HG03060 (cell line): Measurements from ENCODE around the gene CFC1B.
"Not testable (repeated sequence)": the region's sequence is repeated elsewhere in the genome, so short reads cannot be mapped to it uniquely, and the experiment has no call there.

ENCODE experiments used
- ATAC-seq: cut with Tn5 transposase; IDR thresholded peaks from one replicate; pipeline ENCODE4 v1.9.1; 2021; ENCODE audit warnings: low read depth, moderate number of reproducible peaks; ENCODE audit not compliant: unreplicated experiment

The CFC1B gene

GRCh38 chr2:130554178-130554577 lies 33.2 kb downstream of the CFC1B start:
- ATAC-seq: not testable (repeated sequence)

- ATAC-seq: not testable (repeated sequence)
These were observed 35.4 kb downstream of the CFC1B start for GRCh38 chr2:130556441-130556840.

DNA sequence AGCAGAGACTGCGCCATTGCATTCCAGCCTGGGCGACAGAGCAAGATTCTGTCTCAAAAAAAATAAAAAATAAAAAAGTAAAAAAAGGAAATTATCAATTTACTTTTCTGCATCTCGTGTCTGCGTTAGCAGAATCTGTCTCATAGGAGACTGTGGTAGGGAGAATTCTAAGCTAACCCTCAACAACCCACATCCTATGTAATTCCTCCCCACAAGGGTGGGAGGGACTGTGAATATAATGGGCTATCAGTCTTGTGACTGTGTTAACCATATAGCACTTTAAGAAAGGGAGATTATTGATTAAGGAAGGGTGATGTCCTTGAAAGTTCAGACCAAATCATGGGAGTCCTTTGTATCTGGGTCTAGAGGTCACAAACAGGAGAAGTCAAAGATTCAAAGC lies 45.1 kb downstream of the CFC1B start:
- not testable (repeated sequence) for ATAC-seq

DNA sequence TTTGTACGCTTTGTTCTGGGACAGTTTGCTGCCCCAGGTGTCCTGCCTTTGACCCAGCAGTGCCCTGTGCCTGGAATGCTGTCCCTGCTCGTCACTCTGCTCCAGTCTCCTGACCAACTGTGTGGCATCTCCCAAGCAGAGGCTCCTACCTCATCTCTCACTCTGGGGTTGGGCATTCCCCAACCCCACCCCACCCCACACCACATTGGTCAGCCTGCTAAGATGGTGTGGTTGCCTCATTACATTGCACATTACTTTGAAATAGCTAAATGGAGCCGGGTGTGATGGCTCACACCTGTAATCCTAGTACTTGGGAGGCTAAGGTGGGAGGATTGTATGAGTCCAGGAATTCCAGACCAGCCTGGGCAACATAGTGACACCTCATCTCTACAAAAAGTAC lies 50.9 kb downstream of the CFC1B start:
- not testable (repeated sequence) for ATAC-seq

- ATAC-seq: not testable (repeated sequence)
These were observed 53.2 kb downstream of the CFC1B start for GRCh38 chr2:130574230-130574629.

DNA sequence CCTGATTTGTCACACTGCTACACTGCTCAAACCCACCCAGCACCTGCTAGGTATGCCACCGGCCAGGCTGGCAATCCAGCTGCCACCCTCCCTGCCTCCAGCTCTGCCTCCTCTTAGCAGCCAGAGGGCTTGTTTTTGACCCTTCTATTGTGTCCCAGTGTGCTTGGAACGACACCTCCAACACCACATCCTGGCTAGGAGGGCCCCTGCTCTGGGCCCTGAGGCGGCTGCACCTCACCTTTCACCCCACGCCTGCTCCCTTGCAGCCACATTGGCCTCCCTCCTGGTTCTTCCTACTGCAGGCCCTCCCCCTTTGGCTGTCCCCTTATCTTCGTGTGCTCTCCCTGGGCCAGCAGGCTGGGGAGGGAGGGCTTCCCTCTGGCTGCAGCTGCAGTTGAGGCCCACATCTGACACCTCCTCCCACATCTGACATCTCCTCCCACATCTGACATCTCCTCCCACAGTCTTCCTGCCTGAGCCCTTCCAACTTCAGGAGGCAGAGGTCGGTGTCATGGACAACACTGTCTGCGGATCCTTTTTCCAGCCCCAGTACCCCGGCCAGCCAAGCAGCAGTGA lies 55.3 kb downstream of the CFC1B start:
- not testable (repeated sequence) for ATAC-seq

- ATAC-seq: not testable (repeated sequence)
These were observed 56.5 kb downstream of the CFC1B start for GRCh38 chr2:130577559-130577958.
